RCC 7860 (cell line): ENCODE data around the gene FDX2.
"Not testable (repeated sequence)": the region's sequence is repeated elsewhere in the genome, so short reads cannot be mapped to it uniquely, and the experiment has no call there.

Experiments
- DNase-seq: peaks from one replicate; pipeline ENCODE4 v3.0.0-alpha.2; 2015; ENCODE audit warnings: low spot score
- FAIRE-seq: peaks from 2 replicates; lab custom pipeline; 2012; peaks lifted over from hg19 to GRCh38; lab: Jason Lieb, UNC

The FDX2 gene

GRCh38 chr19:10285393-10285792 lies 30.4 kb downstream of the FDX2 start:
- FAIRE-seq: no peak
- DNase-seq: no peak

GRCh38 chr19:10284960-10285278 lies 30.9 kb downstream of the FDX2 start:
- FAIRE-seq (no peak), DNase-seq (no peak)

GRCh38 chr19:10284065-10284959 lies 31.5 kb downstream of the FDX2 start:
- DNase-seq (no peak), FAIRE-seq (no peak)

- no peak for DNase-seq
- FAIRE-seq: no peak
Measured at GRCh38 chr19:10283301-10284064, 32.3 kb downstream of the FDX2 start.

- not testable (repeated sequence) for DNase-seq, FAIRE-seq
Measured at GRCh38 chr19:10282043-10282442, 33.8 kb downstream of the FDX2 start.

- no peak for FAIRE-seq
- no peak for DNase-seq
Measured at GRCh38 chr19:10279737-10280442, 35.9 kb downstream of the FDX2 start.

- FAIRE-seq (no peak), DNase-seq (no peak)
Measured at GRCh38 chr19:10278935-10279334, 36.9 kb downstream of the FDX2 start.

- DNase-seq: no peak
Measured at GRCh38 chr19:10277795-10278589, 37.8 kb downstream of the FDX2 start.

GRCh38 chr19:10274589-10274988 lies 41.2 kb downstream of the FDX2 start:
- FAIRE-seq (no peak), DNase-seq (no peak)

More at GRCh38 chr19:10277795-10278589, 37.8 kb downstream of the FDX2 start:
- FAIRE-seq: no peak

- FAIRE-seq (no peak), DNase-seq (peak; percentile 48)
Measured at GRCh38 chr19:10271543-10272086, 44.2 kb downstream of the FDX2 start.

- DNase-seq: peak; percentile 83
- FAIRE-seq: peak; percentile 40
Measured at GRCh38 chr19:10270616-10271394, 45.0 kb downstream of the FDX2 start, which contains the start of gene ICAM1. Gene ICAM1 (plus strand): TSS chr19:10271120. CDS start chr19:10271160, 40 bp downstream.

GRCh38 chr19:10270180-10270615 lies 45.6 kb downstream of the FDX2 start:
- FAIRE-seq: no peak
- peak; percentile 80 for DNase-seq

GRCh38 chr19:10269333-10270179 lies 46.3 kb downstream of the FDX2 start:
- FAIRE-seq (no peak), DNase-seq (peak; percentile 58)

- FAIRE-seq: no peak
Measured at GRCh38 chr19:10268071-10268470, 47.7 kb downstream of the FDX2 start.

GRCh38 chr19:10266706-10267105 lies 49.1 kb downstream of the FDX2 start:
- FAIRE-seq (no peak), DNase-seq (no peak)

More at GRCh38 chr19:10268071-10268470, 47.7 kb downstream of the FDX2 start:
- no peak for DNase-seq

- FAIRE-seq: no peak
- peak; percentile 21 for DNase-seq
Measured at GRCh38 chr19:10262771-10263170, 53.0 kb downstream of the FDX2 start.

- FAIRE-seq (no peak), DNase-seq (peak; percentile 9)
Measured at GRCh38 chr19:10260141-10260584, 55.7 kb downstream of the FDX2 start.
